KMS-11 (cell line): Measurements from ENCODE around the gene CC2D2A.

Experiments
- H2AFZ ChIP-seq: fragments of 200-600 bp; sonication (generic); 2 replicates; pipeline ENCODE4 v1.6.1; 2016; ENCODE audit warnings: antibody characterized with exemption, mixed run types, low read depth
- H3K27ac ChIP-seq: fragments of 200-600 bp; sonication (generic); 2 replicates; pipeline ENCODE4 v1.6.1; 2016; ENCODE audit warnings: mild to moderate bottlenecking, mixed run types
- H3K27me3 ChIP-seq: fragments of 200-600 bp; sonication (generic); 2 replicates; pipeline ENCODE4 v1.6.1; 2017; ENCODE audit warnings: mild to moderate bottlenecking, low read depth, mixed run types, moderate library complexity; ENCODE audit not compliant: insufficient read depth
- H3K36me3 ChIP-seq: fragments of 200-600 bp; sonication (generic); 2 replicates; pipeline ENCODE4 v1.6.1; 2017; ENCODE audit warnings: mild to moderate bottlenecking, mixed run types; ENCODE audit not compliant: insufficient read depth
- H3K4me1 ChIP-seq: fragments of 200-600 bp; sonication (generic); 2 replicates; pipeline ENCODE4 v1.6.1; 2016; ENCODE audit warnings: mild to moderate bottlenecking, low read depth, mixed run types; ENCODE audit not compliant: poor library complexity, severe bottlenecking
- H3K4me2 ChIP-seq: fragments of 200-600 bp; sonication (generic); 2 replicates; pipeline ENCODE4 v1.7.0; 2016; ENCODE audit warnings: mild to moderate bottlenecking, mixed run types
- H3K4me3 ChIP-seq: fragments of 200-600 bp; sonication (generic); IDR thresholded peaks from 2 replicates; pipeline ENCODE4 v1.6.1; 2017; ENCODE audit warnings: low read depth, low read length, mixed read lengths; ENCODE audit not compliant: insufficient read depth
- H3K79me2 ChIP-seq: fragments of 200-600 bp; sonication (generic); 2 replicates; pipeline ENCODE4 v1.6.1; 2016; ENCODE audit warnings: low read depth, mixed run types; ENCODE audit not compliant: insufficient read depth
- H3K9ac ChIP-seq: fragments of 200-600 bp; sonication (generic); 2 replicates; pipeline ENCODE4 v1.6.1; 2016; ENCODE audit warnings: mild to moderate bottlenecking, mixed run types
- H4K20me1 ChIP-seq: fragments of 200-600 bp; sonication (generic); 2 replicates; pipeline ENCODE4 v1.6.1; 2016; ENCODE audit warnings: mild to moderate bottlenecking, mixed run types; ENCODE audit not compliant: insufficient read depth
- CTCF ChIP-seq: fragments of 200-600 bp; sonication (generic); conservative IDR thresholded peaks from 2 replicates; pipeline ENCODE4 v1.6.1; 2017; ENCODE audit warnings: low read depth, mild to moderate bottlenecking, antibody characterized with exemption, low read length, moderate library complexity, mixed read lengths

Gene CC2D2A

GRCh38 chr4:15495621-15496020 lies 25.9 kb downstream of the CC2D2A start:
- Histone ChIP-seq H4K20me1 (no peaks in the 10 kb centered on the region), H3K79me2 (no peaks in the 10 kb centered on the region)

GRCh38 chr4:15498356-15498755 lies 28.7 kb downstream of the CC2D2A start:
- H3K36me3 ChIP-seq = no peaks in the 10 kb centered on the region
- H3K27me3 ChIP-seq = no peaks in the 10 kb centered on the region
- TF ChIP-seq CTCF = no peak
- H3K4me2 ChIP-seq = no peak overlapping the region
- H3K4me3 ChIP-seq = no peak overlapping the region
- no peaks in the 10 kb centered on the region for H4K20me1 ChIP-seq
- no peak overlapping the region for H3K27ac ChIP-seq
- no peaks in the 10 kb centered on the region for H3K4me1 ChIP-seq
- H3K9ac ChIP-seq = no peak overlapping the region
- H2AFZ ChIP-seq = no peak overlapping the region
- H3K79me2 ChIP-seq = no peaks in the 10 kb centered on the region

More at GRCh38 chr4:15495621-15496020, 25.9 kb downstream of the CC2D2A start:
- TF ChIP-seq CTCF = no peak
- Histone ChIP-seq H2AFZ (no peak overlapping the region), H3K4me3 (no peak overlapping the region), H3K4me1 (no peaks in the 10 kb centered on the region), H3K4me2 (no peak overlapping the region), H3K9ac (no peak overlapping the region), H3K27me3 (no peaks in the 10 kb centered on the region), H3K27ac (no peak overlapping the region), H3K36me3 (no peaks in the 10 kb centered on the region)

GRCh38 chr4:15500701-15501100 lies 31.0 kb downstream of the CC2D2A start:
- Histone ChIP-seq H3K27ac (no peak overlapping the region), H3K27me3 (no peaks in the 10 kb centered on the region), H3K9ac (no peak overlapping the region), H3K4me1 (no peaks in the 10 kb centered on the region), H3K79me2 (no peaks in the 10 kb centered on the region), H3K36me3 (no peaks in the 10 kb centered on the region), H3K4me2 (no peak overlapping the region), H3K4me3 (no peak overlapping the region), H2AFZ (no peak overlapping the region), H4K20me1 (no peaks in the 10 kb centered on the region)
- TF ChIP-seq CTCF = no peak

GRCh38 chr4:15501941-15502340 lies 32.3 kb downstream of the CC2D2A start:
- Histone ChIP-seq H3K36me3 (no peaks in the 10 kb centered on the region), H3K79me2 (no peaks in the 10 kb centered on the region), H3K9ac (no peak overlapping the region), H3K4me3 (no peak overlapping the region), H3K27ac (no peak overlapping the region), H3K4me2 (no peak overlapping the region), H2AFZ (no peak overlapping the region), H3K27me3 (no peaks in the 10 kb centered on the region), H4K20me1 (no peaks in the 10 kb centered on the region), H3K4me1 (no peaks in the 10 kb centered on the region)
- TF ChIP-seq CTCF = no peak
